ENCODE results near the gene OR52E6. TPM values are rescaled to one million over a fixed set of nuclear protein-coding genes. Genes with fewer than 3 reads are reported as not detected.

Gene OR52E6
- total RNA-seq, 1 donor from 2014 or later, result not detected

DNA sequence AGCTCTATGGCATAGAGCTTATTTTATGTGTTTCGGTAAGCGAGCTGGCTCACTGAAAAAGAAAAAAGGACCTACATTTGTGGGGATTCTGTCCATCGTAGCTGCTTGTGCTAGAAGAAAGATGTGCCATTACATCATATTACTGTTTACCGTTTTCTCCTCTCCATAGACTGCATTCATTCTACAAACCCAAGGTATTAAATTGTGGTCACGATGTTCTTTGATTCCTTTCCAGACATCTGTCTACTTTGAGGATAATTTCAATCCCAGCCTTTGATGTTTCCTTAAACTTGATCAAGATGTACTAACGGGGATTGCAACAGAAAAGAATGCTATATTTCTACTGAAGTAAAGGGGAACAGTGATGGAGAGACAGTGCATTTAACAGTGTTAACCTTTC, 45.2 kb downstream of the OR52E6 start:
- no peak for DNase-seq

DNA sequence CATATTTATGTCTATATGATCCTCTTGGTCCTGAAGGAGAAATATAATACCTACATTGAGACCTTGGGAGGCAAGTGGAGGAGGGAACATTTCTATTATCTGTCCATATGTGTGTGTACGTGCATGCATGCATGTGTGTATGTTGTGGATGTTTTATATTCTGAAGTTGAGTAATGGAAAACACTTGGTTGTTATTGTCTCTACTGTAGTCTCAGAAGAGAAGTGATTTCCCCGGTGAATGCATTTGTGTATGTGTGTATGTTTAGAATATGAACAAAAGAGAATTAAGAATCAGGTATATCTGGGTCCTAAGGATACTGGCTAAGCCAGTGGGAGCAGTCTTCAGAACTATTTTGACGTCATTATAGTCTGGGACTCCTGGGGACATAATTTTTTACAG, 50.5 kb downstream of the OR52E6 start, which contains the start of gene OR52N1:
TSS of gene OR52N1 (minus strand) at position 101 of the 400 bp plus-strand sequence. CDS start 2,449 bp downstream, outside the sequence.
- no peak for DNase-seq

Other genes starting within 250 kb of the OR52E6 start
- gene TRIM6, start 245.3 kb downstream of the OR52E6 start, total RNA-seq, result 1.9 TPM
- gene TRIM34, start 216.9 kb downstream of the OR52E6 start, total RNA-seq, result 5.2 TPM
- 19.0 TPM for gene TRIM5, start 156.8 kb downstream of the OR52E6 start, total RNA-seq
- gene TRIM22, start 152.1 kb downstream of the OR52E6 start, total RNA-seq, result 13.0 TPM
- not detected for gene OR56B1, start 105.4 kb downstream of the OR52E6 start, total RNA-seq
- gene OR52N4, start 87.7 kb downstream of the OR52E6 start, total RNA-seq, result not detected
- gene OR52N5, start 58.5 kb downstream of the OR52E6 start, total RNA-seq, result not detected
- gene OR52N1, start 50.6 kb downstream of the OR52E6 start, total RNA-seq, result not detected
- not detected for gene OR52N2, start 33.0 kb downstream of the OR52E6 start, total RNA-seq
- gene OR52E8, start 15.8 kb upstream of the OR52E6 start, total RNA-seq, result not detected
- gene OR52E4, start 38.7 kb upstream of the OR52E6 start, total RNA-seq, result not detected
- not detected for gene OR52E5, start 51.3 kb upstream of the OR52E6 start, total RNA-seq
- gene OR56A3, start 100.4 kb upstream of the OR52E6 start, total RNA-seq, result not detected
- not detected for gene OR56A5, start 126.6 kb upstream of the OR52E6 start, total RNA-seq
- not detected for gene OR52L1, start 145.1 kb upstream of the OR52E6 start, total RNA-seq
- not detected for gene OR56A4, start 165.0 kb upstream of the OR52E6 start, total RNA-seq
- not detected for gene OR56A1, start 188.9 kb upstream of the OR52E6 start, total RNA-seq